Neural cell (in vitro differentiated cells): Measurements from ENCODE around the gene ARGFX. TPM values are rescaled to one million over a fixed set of nuclear protein-coding genes. Genes with fewer than 3 reads are reported as not detected.
A peak's percentile ranks its signal among the peaks of the same experiment; 100 is the strongest.

Experiments
- H2AFZ ChIP-seq: fragments of 200-600, 300-800 bp; sonication (generic), shearing (Covaris generic); 2 replicates; pipeline ENCODE4 v1.6.0; 2014; ENCODE audit warnings: low read depth, mild to moderate bottlenecking, antibody characterized with exemption, low read length, moderate library complexity
- H3F3A ChIP-seq: fragments of 200-600 bp; shearing (Covaris generic); 2 replicates; pipeline ENCODE4 v1.6.1; 2016; ENCODE audit warnings: mild to moderate bottlenecking, moderate library complexity, mixed read lengths, antibody characterized with exemption, low read length; ENCODE audit not compliant: insufficient read depth, poor library complexity, severe bottlenecking
- H3K27ac ChIP-seq: fragments of 200-600, 300-800 bp; sonication (generic), shearing (Covaris generic); 2 replicates; pipeline ENCODE4 v1.5.1; 2014; ENCODE audit warnings: mild to moderate bottlenecking, low read length, moderate library complexity
- H3K27me3 ChIP-seq: fragments of 300-800, 200-600 bp; sonication (generic), shearing (Covaris generic); 2 replicates; pipeline ENCODE4 v1.6.0; 2014; ENCODE audit warnings: mild to moderate bottlenecking, low read depth, low read length, moderate library complexity; ENCODE audit not compliant: insufficient read depth
- H3K36me3 ChIP-seq: fragments of 300-800, 200-600 bp; sonication (generic), shearing (Covaris generic); 2 replicates; pipeline ENCODE4 v1.5.1; 2014; ENCODE audit warnings: mild to moderate bottlenecking, antibody characterized with exemption, low read length, moderate library complexity; ENCODE audit not compliant: insufficient read depth
- H3K4me2 ChIP-seq: fragments of 300-800, 200-600 bp; sonication (generic), shearing (Covaris generic); 2 replicates; pipeline ENCODE4 v1.6.0; 2014; ENCODE audit warnings: mild to moderate bottlenecking, low read length
- H3K4me3 ChIP-seq: fragments of 300-800, 200-600 bp; sonication (generic), shearing (Covaris generic); 2 replicates; pipeline ENCODE4 v1.5.1; 2014; ENCODE audit warnings: mild to moderate bottlenecking, low read length, moderate library complexity
- H3K79me2 ChIP-seq: fragments of 200-600 bp; shearing (Covaris generic); replicated peaks from 2 replicates; pipeline ENCODE4 v1.6.0; 2014; ENCODE audit warnings: mild to moderate bottlenecking, low read length, moderate library complexity; ENCODE audit not compliant: insufficient read depth
- H3K9ac ChIP-seq: fragments of 300-800, 200-600 bp; sonication (generic), shearing (Covaris generic); 2 replicates; pipeline ENCODE4 v1.6.1; 2016; ENCODE audit warnings: mild to moderate bottlenecking, low read length, mixed read lengths
- H3K9me2 ChIP-seq: fragments of 200-600 bp; shearing (Covaris generic); 2 replicates; pipeline ENCODE4 v1.6.1; 2016; ENCODE audit warnings: mild to moderate bottlenecking, low read length, mixed read lengths; ENCODE audit not compliant: insufficient read depth
- H3K9me3 ChIP-seq: fragments of 200-600, 300-800 bp; sonication (generic), shearing (Covaris generic); 2 replicates; pipeline ENCODE4 v1.6.1; 2016; ENCODE audit warnings: mild to moderate bottlenecking, mixed run types, low read length, moderate library complexity, mixed read lengths
- H4K20me1 ChIP-seq: fragments of 200-600 bp; shearing (Covaris generic); 2 replicates; pipeline ENCODE4 v1.6.1; 2016; ENCODE audit warnings: mild to moderate bottlenecking, mixed run types; ENCODE audit not compliant: insufficient read depth
- EP300 ChIP-seq: fragments of 450-650 bp; conservative IDR thresholded peaks from 2 replicates; pipeline ENCODE4 v1.6.1; 2014; ENCODE audit warnings: antibody characterized with exemption, mild to moderate bottlenecking, moderate library complexity; ENCODE audit not compliant: poor library complexity, severe bottlenecking
- EZH2 ChIP-seq: fragments of 200-600, 300-800 bp; shearing (Covaris generic), sonication (generic); IDR thresholded peaks from 2 replicates; pipeline ENCODE4 v1.6.1; 2014; ENCODE audit warnings: antibody characterized with exemption, low read length, borderline replicate concordance, mild to moderate bottlenecking; ENCODE audit not compliant: insufficient read depth, poor library complexity, severe bottlenecking
- MXI1 ChIP-seq: fragments of 450-650 bp; conservative IDR thresholded peaks from 2 replicates; pipeline ENCODE4 v1.6.1; 2014; ENCODE audit warnings: antibody characterized with exemption, mild to moderate bottlenecking; ENCODE audit not compliant: poor library complexity, severe bottlenecking
- POLR2AphosphoS5 ChIP-seq: IDR thresholded peaks from 2 replicates; pipeline ENCODE4 v1.6.1; 2012
- RAD21 ChIP-seq: fragments of 450-650 bp; conservative IDR thresholded peaks from 2 replicates; pipeline ENCODE4 v1.6.1; 2014; ENCODE audit warnings: antibody characterized with exemption, mild to moderate bottlenecking, moderate library complexity
- SMC3 ChIP-seq: fragments of 450-650 bp; conservative IDR thresholded peaks from 2 replicates; pipeline ENCODE4 v1.6.1; 2014; ENCODE audit warnings: antibody characterized with exemption, mild to moderate bottlenecking, moderate library complexity; ENCODE audit not compliant: poor library complexity
- TAF1 ChIP-seq: IDR thresholded peaks from 2 replicates; pipeline ENCODE4 v1.6.1; 2012; ENCODE audit warnings: low read depth
- polyA plus RNA-seq: library from polyadenylated mRNA; depleted of rRNA; stranded (reverse); fragments of >200 nt; gene quantifications from 2 replicates; pipeline ENCODE4 v1.2.3, GENCODE V29; 2014
- TF ChIP-seq, protein P1 (sequence below): IDR thresholded peaks from 2 replicates; pipeline ENCODE4 v1.6.1; 2012; ENCODE audit warnings: borderline replicate concordance
- TF ChIP-seq, protein P2 (sequence below): fragments of 450-650 bp; IDR thresholded peaks from 2 replicates; pipeline ENCODE4 v1.5.1; 2014; ENCODE audit warnings: antibody characterized with exemption, mild to moderate bottlenecking, moderate library complexity; ENCODE audit not compliant: poor library complexity, severe bottlenecking

ARGFX gene
- polyA plus RNA-seq, 1 donor from 2014 or later: not detected

DNA sequence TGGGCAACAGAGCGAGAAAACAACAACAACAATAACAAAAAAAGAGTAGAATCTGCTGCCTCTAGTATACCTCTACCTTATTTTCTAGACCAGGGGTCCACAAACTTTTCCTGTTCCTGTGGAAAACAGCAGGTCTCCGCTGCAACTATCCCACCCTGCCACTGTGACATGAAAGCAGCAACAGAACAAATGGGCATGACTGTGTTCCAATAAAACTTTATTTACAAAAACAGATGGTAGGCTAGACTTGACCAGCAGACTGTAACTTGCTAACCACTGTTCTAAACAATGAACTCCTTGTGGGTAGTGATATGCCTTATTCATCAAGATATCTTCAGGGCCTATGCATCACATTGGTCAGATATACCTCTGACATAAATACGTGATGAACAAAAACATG, 47.2 kb upstream of the ARGFX start:
- TF ChIP-seq TAF1 (no peak), EZH2 (no peak), MXI1 (no peak), SMC3 (no peak), EP300 (no peak), RAD21 (no peak), POLR2AphosphoS5 (no peak)
- TF ChIP-seq, protein P1, sequence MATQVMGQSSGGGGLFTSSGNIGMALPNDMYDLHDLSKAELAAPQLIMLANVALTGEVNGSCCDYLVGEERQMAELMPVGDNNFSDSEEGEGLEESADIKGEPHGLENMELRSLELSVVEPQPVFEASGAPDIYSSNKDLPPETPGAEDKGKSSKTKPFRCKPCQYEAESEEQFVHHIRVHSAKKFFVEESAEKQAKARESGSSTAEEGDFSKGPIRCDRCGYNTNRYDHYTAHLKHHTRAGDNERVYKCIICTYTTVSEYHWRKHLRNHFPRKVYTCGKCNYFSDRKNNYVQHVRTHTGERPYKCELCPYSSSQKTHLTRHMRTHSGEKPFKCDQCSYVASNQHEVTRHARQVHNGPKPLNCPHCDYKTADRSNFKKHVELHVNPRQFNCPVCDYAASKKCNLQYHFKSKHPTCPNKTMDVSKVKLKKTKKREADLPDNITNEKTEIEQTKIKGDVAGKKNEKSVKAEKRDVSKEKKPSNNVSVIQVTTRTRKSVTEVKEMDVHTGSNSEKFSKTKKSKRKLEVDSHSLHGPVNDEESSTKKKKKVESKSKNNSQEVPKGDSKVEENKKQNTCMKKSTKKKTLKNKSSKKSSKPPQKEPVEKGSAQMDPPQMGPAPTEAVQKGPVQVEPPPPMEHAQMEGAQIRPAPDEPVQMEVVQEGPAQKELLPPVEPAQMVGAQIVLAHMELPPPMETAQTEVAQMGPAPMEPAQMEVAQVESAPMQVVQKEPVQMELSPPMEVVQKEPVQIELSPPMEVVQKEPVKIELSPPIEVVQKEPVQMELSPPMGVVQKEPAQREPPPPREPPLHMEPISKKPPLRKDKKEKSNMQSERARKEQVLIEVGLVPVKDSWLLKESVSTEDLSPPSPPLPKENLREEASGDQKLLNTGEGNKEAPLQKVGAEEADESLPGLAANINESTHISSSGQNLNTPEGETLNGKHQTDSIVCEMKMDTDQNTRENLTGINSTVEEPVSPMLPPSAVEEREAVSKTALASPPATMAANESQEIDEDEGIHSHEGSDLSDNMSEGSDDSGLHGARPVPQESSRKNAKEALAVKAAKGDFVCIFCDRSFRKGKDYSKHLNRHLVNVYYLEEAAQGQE: no peak
- TF ChIP-seq, protein P2, sequence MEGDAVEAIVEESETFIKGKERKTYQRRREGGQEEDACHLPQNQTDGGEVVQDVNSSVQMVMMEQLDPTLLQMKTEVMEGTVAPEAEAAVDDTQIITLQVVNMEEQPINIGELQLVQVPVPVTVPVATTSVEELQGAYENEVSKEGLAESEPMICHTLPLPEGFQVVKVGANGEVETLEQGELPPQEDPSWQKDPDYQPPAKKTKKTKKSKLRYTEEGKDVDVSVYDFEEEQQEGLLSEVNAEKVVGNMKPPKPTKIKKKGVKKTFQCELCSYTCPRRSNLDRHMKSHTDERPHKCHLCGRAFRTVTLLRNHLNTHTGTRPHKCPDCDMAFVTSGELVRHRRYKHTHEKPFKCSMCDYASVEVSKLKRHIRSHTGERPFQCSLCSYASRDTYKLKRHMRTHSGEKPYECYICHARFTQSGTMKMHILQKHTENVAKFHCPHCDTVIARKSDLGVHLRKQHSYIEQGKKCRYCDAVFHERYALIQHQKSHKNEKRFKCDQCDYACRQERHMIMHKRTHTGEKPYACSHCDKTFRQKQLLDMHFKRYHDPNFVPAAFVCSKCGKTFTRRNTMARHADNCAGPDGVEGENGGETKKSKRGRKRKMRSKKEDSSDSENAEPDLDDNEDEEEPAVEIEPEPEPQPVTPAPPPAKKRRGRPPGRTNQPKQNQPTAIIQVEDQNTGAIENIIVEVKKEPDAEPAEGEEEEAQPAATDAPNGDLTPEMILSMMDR: no peak

DNA sequence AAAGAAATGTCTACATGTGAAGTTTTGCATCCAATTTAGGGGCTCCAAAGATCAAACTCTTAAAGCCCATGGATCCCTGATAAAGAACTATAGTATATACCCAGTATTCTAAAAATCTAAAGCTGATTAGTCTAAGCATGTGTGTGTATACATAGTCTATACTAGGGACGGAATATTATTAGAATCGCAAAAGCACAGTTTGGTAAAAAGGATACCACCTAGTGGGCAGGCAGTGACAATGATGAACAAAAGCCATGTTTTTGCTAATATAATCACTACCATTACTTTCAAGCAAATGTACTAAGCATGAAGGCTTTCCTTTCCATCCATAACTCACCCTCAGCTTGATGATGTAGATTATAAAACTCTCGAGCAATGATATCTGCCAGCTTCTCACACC, 38.4 kb upstream of the ARGFX start:
- no peak overlapping the region for H3K4me3 ChIP-seq

More for the DNA sequence above, 47.2 kb upstream of the ARGFX start:
- no peak overlapping the region for H3K27ac ChIP-seq
- H3K79me2 ChIP-seq: no peaks in the 10 kb centered on the region
- no peak overlapping the region for H2AFZ ChIP-seq
- H3K9me2 ChIP-seq: no peaks in the 10 kb centered on the region
- no peaks in the 10 kb centered on the region for H4K20me1 ChIP-seq
- H3K9ac ChIP-seq: no peak overlapping the region
- H3K36me3 ChIP-seq: no peaks in the 10 kb centered on the region
- no peaks in the 10 kb centered on the region for H3K9me3 ChIP-seq
- no peaks in the 10 kb centered on the region for H3F3A ChIP-seq
- H3K27me3 ChIP-seq: no peaks in the 10 kb centered on the region
- no peak overlapping the region for H3K4me3 ChIP-seq
- no peak overlapping the region for H3K4me2 ChIP-seq

More for the DNA sequence above, 38.4 kb upstream of the ARGFX start:
- no peaks in the 10 kb centered on the region for H3F3A ChIP-seq
- no peak overlapping the region for H3K27ac ChIP-seq
- no peak overlapping the region for H2AFZ ChIP-seq
- no peaks in the 10 kb centered on the region for H3K79me2 ChIP-seq
- H4K20me1 ChIP-seq: no peaks in the 10 kb centered on the region
- no peak overlapping the region for H3K9ac ChIP-seq
- H3K36me3 ChIP-seq: no peaks in the 10 kb centered on the region
- peak; percentile 70 for TF ChIP-seq SMC3
- no peak for TF ChIP-seq TAF1
- no peak for TF ChIP-seq MXI1
- TF ChIP-seq POLR2AphosphoS5: no peak
- no peak for TF ChIP-seq EP300
- no peak for TF ChIP-seq EZH2
- TF ChIP-seq, protein P1: no peak
- TF ChIP-seq, protein P2: peak; percentile 66
- TF ChIP-seq RAD21: peak; percentile 64
- H3K4me2 ChIP-seq: no peak overlapping the region
- no peaks in the 10 kb centered on the region for H3K9me3 ChIP-seq
- H3K27me3 ChIP-seq: no peaks in the 10 kb centered on the region
- no peaks in the 10 kb centered on the region for H3K9me2 ChIP-seq
